ENCODE measurements around the gene PHACTR4. TPM values are rescaled to one million over a fixed set of nuclear protein-coding genes. Genes with fewer than 3 reads are reported as not detected.
A peak's percentile ranks its signal among the peaks of the same experiment; 100 is the strongest.

PHACTR4 gene
- total and polyA plus RNA-seq, 10 of the 15 experiments (the other 5 are each of a cell fraction or from before 2014, with no cell fraction given) = 8.9 to 34.2 (median 12.5) TPM

- peak within 1 kb of the TSS; percentile 100 for H3K9ac ChIP-seq (ENCODE audit: control insufficient read depth, insufficient read depth, low read length)
- TSS peak; percentile 98 for BruUV-seq (replicated peaks)
- peak within 1 kb of the TSS; percentile 89 for H2AFZ ChIP-seq (ENCODE audit: control insufficient read depth, low read depth, low read length)
- in situ Hi-C loops (cut with MboI) (no loop called here), intact Hi-C loops (cut with micrococcal nuclease; ENCODE audit: unreplicated experiment) (loop anchor here (1.0 kb wide), 1 partner anchor 257 kb away; no protein-coding TSS in a partner anchor)
- H3K9me3 ChIP-seq (replicated peaks; ENCODE audit: control insufficient read depth, insufficient read depth, low read length) = no peaks in the 10 kb centered on the region; the same call in 2 of the 3 replicates
- POLR2A ChIA-PET = interaction anchor here (0.6 to 8.7 kb wide), 9 partner anchors 11 to 732 kb away, joined by 3 to 81 read pairs (median 4); partner anchors contain the start of genes MED18 and STX12
- FAIRE-seq (peak; percentile 13), ATAC-seq (peak; percentile 80), DNase-seq (ENCODE audit: low read depth, low spot score) (peak; percentile 98)
- peaks cover 5% of the 10 kb centered on the region for H4K20me1 ChIP-seq (ENCODE audit: control insufficient read depth, insufficient read depth)
- CTCF ChIA-PET = interaction anchor here (0.7 to 8.9 kb wide), 5 partner anchors 10 to 257 kb away, joined by 3 to 58 read pairs (median 4); no protein-coding TSS in a partner anchor
- H3K4me3 ChIP-seq = peak within 1 kb of the TSS; percentile 84
- under 1% methylated on average over 41 of the region's 41 CpGs for WGBS (ENCODE audit: insufficient coverage, insufficient replicate concordance, low lambda C conversion rate, missing lambda C conversion rate)
- H3K79me2 ChIP-seq (ENCODE audit: control insufficient read depth, insufficient read depth, low read length) = peaks cover 54% of the 10 kb centered on the region
- SMC1A ChIA-PET (ENCODE audit: uncharacterized antibody, unreplicated experiment) = interaction anchor here (0.6 to 0.9 kb wide), 3 partner anchors 9 to 133 kb away, joined by 3 read pairs; no protein-coding TSS in a partner anchor
- RAD21 ChIA-PET (ENCODE audit: unreplicated experiment) = interaction anchor here (0.9 to 3.8 kb wide), 3 partner anchors 92 to 257 kb away, joined by 3 to 16 read pairs (median 3); no protein-coding TSS in a partner anchor
- H3K27ac ChIP-seq (ENCODE audit: control insufficient read depth, insufficient read depth) = peak within 1 kb of the TSS; percentile 94
- H3K27me3 ChIP-seq (replicated peaks in 1 of 2; ENCODE audit: control insufficient read depth in 2 of 2, insufficient read depth in 2 of 2, low read length in 1 of 2) = no peaks in the 10 kb centered on the region
- peaks cover 19 to 32% of the 10 kb centered on the region in 2 experiments for H3K36me3 ChIP-seq (ENCODE audit: control insufficient read depth in 2 of 2, insufficient read depth in 2 of 2, low read length in 1 of 2)
- peak within 1 kb of the TSS; percentile 94 for H3K4me2 ChIP-seq (ENCODE audit: control insufficient read depth, insufficient read depth)
- peaks cover 10% of the 10 kb centered on the region for H3K4me1 ChIP-seq (ENCODE audit: control insufficient read depth, insufficient read depth, low read length)
- peak; percentile 99 for TF ChIP-seq ZBED1 (IDR thresholded peaks at IDR 0.05; ENCODE audit: borderline replicate concordance)
- TF ChIP-seq, protein P1, sequence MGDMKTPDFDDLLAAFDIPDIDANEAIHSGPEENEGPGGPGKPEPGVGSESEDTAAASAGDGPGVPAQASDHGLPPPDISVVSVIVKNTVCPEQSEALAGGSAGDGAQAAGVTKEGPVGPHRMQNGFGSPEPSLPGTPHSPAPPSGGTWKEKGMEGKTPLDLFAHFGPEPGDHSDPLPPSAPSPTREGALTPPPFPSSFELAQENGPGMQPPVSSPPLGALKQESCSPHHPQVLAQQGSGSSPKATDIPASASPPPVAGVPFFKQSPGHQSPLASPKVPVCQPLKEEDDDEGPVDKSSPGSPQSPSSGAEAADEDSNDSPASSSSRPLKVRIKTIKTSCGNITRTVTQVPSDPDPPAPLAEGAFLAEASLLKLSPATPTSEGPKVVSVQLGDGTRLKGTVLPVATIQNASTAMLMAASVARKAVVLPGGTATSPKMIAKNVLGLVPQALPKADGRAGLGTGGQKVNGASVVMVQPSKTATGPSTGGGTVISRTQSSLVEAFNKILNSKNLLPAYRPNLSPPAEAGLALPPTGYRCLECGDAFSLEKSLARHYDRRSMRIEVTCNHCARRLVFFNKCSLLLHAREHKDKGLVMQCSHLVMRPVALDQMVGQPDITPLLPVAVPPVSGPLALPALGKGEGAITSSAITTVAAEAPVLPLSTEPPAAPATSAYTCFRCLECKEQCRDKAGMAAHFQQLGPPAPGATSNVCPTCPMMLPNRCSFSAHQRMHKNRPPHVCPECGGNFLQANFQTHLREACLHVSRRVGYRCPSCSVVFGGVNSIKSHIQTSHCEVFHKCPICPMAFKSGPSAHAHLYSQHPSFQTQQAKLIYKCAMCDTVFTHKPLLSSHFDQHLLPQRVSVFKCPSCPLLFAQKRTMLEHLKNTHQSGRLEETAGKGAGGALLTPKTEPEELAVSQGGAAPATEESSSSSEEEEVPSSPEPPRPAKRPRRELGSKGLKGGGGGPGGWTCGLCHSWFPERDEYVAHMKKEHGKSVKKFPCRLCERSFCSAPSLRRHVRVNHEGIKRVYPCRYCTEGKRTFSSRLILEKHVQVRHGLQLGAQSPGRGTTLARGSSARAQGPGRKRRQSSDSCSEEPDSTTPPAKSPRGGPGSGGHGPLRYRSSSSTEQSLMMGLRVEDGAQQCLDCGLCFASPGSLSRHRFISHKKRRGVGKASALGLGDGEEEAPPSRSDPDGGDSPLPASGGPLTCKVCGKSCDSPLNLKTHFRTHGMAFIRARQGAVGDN (IDR thresholded peaks at IDR 0.05) = peak; percentile 85
- TF ChIP-seq ZNF24 (IDR thresholded peaks at IDR 0.05) = peak; percentile 64; the same call in 1 of the 2 replicates
- TF ChIP-seq SIX5 (IDR thresholded peaks at IDR 0.05; ENCODE audit: low read depth, low read length, severe bottlenecking) = peak; percentile 20
- TF ChIP-seq CHD2 (IDR thresholded peaks at IDR 0.05; ENCODE audit: borderline replicate concordance, low read depth, low read length) = peak; percentile 99
- TF ChIP-seq MEF2A (IDR thresholded peaks at IDR 0.05; ENCODE audit: insufficient read depth, low read depth, low read length) = peak; percentile 62; the same call in 1 of the 2 replicates
- 0 out of 2 replicates have a peak, but pooled peaks have one; percentile 54 for TF ChIP-seq ZNF207 (IDR thresholded peaks at IDR 0.05; ENCODE audit: borderline replicate concordance)
- no peak for TF ChIP-seq YBX1 (IDR thresholded peaks at IDR 0.05)
- TF ChIP-seq ATF3 (IDR thresholded peaks at IDR 0.05; ENCODE audit: borderline replicate concordance, extremely low read depth, low read depth, low read length) = no peak
- no peak for TF ChIP-seq KLF5 (IDR thresholded peaks at IDR 0.05; ENCODE audit: partially characterized antibody)
- peak; percentile 99 for TF ChIP-seq POLR2AphosphoS2 (IDR thresholded peaks at IDR 0.05; ENCODE audit: low read depth, low read length)
- TF ChIP-seq, protein P2, sequence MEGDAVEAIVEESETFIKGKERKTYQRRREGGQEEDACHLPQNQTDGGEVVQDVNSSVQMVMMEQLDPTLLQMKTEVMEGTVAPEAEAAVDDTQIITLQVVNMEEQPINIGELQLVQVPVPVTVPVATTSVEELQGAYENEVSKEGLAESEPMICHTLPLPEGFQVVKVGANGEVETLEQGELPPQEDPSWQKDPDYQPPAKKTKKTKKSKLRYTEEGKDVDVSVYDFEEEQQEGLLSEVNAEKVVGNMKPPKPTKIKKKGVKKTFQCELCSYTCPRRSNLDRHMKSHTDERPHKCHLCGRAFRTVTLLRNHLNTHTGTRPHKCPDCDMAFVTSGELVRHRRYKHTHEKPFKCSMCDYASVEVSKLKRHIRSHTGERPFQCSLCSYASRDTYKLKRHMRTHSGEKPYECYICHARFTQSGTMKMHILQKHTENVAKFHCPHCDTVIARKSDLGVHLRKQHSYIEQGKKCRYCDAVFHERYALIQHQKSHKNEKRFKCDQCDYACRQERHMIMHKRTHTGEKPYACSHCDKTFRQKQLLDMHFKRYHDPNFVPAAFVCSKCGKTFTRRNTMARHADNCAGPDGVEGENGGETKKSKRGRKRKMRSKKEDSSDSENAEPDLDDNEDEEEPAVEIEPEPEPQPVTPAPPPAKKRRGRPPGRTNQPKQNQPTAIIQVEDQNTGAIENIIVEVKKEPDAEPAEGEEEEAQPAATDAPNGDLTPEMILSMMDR (IDR thresholded peaks at IDR 0.05 in 2 of 3, conservative IDR thresholded peaks at IDR 0.05 in 1 of 3; ENCODE audit: control insufficient read depth in 2 of 3, extremely low read depth in 1 of 3, insufficient read depth in 1 of 3, low read depth in 3 of 3, low read length in 3 of 3) = no peak
- TF ChIP-seq IRF5 (IDR thresholded peaks at IDR 0.05; ENCODE audit: borderline replicate concordance) = peak; percentile 59; the same call in 1 of the 2 replicates
These were observed 136.1 kb downstream of the PHACTR4 start, which contains the start of gene RCC1 for GRCh38 chr1:28505406-28506187. TSS of gene RCC1 (plus strand) at chr1:28506043. CDS start at chr1:28529867, 23,824 bp downstream.
